Keratinocyte (primary cell): ENCODE data around the gene FNDC3B.

Experiments used
- EZH2 ChIP-seq: IDR thresholded peaks from one replicate; pipeline ENCODE4 v1.6.1; 2012; ENCODE audit warnings: inconsistent platforms, mild to moderate bottlenecking, low read length, moderate library complexity
- TF ChIP-seq, protein P1 (sequence below), 3 experiments: IDR thresholded peaks in 1 of 3; conservative IDR thresholded peaks in 1 of 3; optimal IDR thresholded peaks in 1 of 3; 2 replicates in 2 of 3; 3 replicates in 1 of 3; pipeline versions ENCODE3 to v1.5.1; 2011; ENCODE audit warnings: low read length in 3 of 3, mild to moderate bottlenecking in 3 of 3, moderate library complexity in 2 of 3, control low read depth in 1 of 3, inconsistent platforms in 1 of 3; ENCODE audit not compliant: insufficient read depth in 2 of 3; ENCODE audit errors: extremely low read depth in 1 of 3

DNA sequence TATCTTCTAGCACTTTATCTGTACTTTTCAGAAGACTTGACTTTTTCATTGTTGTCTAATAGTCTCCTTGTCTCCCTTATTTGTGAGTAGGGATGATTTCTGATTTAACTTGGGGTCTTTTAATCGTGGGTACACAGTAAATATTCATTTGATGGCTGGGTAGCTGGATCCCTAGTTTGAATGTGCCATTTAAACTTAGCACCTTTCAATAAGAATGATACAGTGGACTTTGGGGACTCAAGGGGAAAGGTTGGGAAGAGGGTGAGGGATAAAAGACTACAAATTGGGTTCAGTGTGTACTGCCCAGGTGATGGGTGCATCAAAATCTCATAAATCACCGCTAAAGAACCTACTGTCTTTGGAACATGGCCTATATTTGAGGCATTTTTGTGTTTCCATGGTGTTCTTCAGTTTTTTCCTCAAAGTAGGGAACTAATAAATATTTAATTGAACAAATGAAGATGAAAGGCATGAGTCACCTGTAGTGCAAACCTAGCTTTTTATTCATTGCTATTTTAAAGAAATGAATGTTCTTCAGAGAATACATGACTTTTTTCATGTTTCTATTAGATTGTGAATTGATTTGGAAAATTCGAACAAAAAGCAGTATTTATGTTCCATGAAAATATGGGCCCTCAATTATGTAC, 12.1 kb downstream of the FNDC3B start:
- TF ChIP-seq, protein P1, sequence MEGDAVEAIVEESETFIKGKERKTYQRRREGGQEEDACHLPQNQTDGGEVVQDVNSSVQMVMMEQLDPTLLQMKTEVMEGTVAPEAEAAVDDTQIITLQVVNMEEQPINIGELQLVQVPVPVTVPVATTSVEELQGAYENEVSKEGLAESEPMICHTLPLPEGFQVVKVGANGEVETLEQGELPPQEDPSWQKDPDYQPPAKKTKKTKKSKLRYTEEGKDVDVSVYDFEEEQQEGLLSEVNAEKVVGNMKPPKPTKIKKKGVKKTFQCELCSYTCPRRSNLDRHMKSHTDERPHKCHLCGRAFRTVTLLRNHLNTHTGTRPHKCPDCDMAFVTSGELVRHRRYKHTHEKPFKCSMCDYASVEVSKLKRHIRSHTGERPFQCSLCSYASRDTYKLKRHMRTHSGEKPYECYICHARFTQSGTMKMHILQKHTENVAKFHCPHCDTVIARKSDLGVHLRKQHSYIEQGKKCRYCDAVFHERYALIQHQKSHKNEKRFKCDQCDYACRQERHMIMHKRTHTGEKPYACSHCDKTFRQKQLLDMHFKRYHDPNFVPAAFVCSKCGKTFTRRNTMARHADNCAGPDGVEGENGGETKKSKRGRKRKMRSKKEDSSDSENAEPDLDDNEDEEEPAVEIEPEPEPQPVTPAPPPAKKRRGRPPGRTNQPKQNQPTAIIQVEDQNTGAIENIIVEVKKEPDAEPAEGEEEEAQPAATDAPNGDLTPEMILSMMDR (optimal IDR thresholded peaks at IDR 0.05 in 1 of 3, IDR thresholded peaks at IDR 0.05 in 1 of 3, conservative IDR thresholded peaks at IDR 0.05 in 1 of 3; ENCODE audit: extremely low read depth in 1 of 3, insufficient read depth in 2 of 3, low read length in 3 of 3): no peak
- TF ChIP-seq EZH2: no peak
